GM19023 (cell line): ENCODE measurements around the gene CREB5.

Experiments
- ATAC-seq: cut with Tn5 transposase; IDR thresholded peaks from one replicate; pipeline ENCODE4 v1.9.1; 2021; ENCODE audit warnings: mild to moderate bottlenecking, moderate library complexity; ENCODE audit not compliant: unreplicated experiment

CREB5 gene

GRCh38 chr7:28700096-28700495, 287.8 kb downstream of the CREB5 start:
- no peak for ATAC-seq

DNA sequence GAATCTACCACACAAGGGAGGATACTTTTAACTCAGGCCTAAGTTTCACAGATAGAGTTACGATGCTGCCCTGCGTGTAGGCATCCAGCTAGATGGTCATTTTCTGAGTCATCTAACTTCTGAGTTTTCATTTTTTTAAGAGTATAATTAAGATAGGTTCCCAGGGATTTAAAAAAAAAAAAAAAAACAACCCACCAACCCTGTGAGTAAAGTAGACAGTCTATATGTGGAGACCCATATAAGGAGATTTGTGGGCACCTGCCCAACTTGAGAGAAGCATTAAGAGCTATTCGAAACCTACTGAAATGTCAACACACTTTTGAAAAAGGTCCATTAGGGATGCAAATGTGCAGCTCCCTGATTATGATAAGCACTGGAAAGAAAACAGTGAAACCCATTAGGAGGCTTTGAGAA, 288.5 kb downstream of the CREB5 start:
- no peak for ATAC-seq

DNA sequence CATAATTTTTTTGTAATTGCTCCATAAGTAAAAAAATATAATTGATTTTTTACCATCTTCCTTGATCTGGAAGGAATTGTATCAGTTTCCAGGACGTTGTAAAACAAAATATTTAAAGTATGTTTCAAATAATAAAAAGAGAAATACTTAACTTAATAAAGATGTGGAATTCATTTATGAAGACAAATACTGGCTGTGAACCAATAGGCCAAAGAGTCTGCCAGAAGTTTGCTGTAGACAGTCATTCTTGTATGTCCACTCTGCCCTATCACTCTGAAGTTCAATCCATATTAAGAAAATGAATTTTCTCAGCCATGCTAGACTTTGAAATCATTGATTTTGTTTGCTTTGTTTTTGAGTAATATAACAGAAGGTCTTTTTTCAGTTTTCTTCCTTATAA, 289.4 kb downstream of the CREB5 start:
- ATAC-seq, result no peak

DNA sequence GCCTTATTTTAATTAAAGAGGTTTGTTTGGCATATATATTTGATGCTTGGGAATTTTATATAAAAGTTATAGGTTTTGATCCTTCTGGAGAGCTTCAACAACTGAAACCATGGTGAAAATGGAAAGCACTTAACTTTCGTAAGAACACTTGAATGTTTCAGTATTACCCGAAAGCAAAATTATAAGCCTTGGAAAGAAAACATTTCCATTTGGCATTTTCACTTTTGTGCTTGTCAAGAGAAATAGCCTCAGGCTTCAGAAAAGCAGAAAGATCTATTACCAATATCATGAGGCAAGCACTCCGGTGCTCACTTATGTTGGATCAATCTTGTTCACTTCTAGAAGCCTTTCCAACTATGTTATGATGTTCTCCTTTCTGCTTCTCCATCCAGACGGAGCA, 289.9 kb downstream of the CREB5 start:
- ATAC-seq, result no peak

- no peak for ATAC-seq
These were observed 290.9 kb downstream of the CREB5 start for GRCh38 chr7:28703037-28703765.

DNA sequence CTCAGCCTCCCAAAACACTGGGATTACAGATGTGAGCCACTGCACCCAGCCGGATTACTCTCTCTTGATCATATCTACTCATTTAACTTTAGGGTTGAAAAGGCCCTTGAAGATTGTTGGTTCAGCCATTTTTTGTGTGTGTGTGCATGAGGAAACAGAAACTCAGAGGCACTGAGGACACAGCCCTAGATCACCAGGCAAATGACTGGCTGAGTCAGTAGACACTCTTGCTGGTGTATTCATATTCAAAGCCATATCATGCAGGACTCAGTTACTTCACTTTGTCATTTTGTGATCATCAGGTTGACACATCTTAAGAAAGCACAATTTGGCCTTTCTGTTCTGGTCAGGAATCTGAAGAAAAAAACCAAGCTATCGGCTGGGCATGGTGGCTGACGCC, 292.4 kb downstream of the CREB5 start:
- ATAC-seq, result no peak

DNA sequence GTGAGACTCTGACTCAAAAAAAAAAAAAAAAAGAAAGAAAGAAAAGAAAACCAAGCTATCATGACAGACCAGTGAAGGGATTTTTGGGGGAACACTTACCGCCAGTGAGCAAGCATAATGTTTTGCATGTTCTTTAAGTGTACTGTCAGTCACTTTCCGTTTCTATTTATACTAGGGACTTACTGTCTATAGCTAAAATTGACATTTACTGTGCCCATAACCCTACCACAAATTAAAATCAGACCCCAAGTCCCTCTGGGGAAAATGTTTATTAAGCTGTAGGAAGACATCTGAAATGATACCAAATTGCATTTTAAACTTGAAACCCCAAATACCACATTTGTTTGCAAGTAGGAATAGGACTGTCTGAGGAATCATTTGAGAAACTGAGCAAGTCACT, 293.0 kb downstream of the CREB5 start:
- peak; percentile 93 for ATAC-seq

DNA sequence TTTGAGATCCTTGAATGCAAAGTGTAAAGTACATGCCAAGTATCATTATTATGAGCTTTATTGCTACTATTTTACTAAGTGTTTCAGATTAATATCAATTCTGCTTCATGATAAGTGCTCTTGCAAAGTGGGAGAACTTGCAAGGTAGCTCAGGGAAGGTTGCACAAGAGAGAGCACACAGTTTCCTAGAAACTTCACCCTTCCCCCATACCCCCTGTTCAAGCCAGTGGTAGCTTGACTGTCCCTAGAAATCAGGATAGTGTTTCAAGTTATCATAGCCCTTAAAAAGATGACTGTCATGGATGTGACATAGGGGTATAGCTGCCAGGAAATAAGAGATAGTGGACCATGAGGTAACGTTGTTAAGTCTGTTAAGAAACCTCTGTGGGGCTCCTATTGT, 294.3 kb downstream of the CREB5 start:
- no peak for ATAC-seq

DNA sequence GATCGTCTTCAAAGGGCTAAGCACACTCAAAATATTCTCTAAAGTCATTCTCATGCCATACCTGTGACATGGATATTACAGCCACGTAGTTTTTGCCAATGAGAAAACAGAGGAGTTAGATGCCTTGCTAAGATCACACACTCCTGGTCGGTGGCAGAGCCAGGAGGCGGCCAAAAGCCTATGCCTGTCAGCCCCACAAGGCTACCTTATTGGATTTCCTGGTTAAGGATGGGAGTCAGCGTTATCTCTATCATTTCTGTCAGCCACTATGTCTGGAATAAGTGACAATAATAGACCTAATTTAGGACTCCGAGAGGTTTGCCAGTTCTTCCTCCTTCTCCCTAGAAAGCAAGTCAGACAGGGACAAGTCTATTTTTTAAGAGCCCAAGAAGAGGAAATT, 295.0 kb downstream of the CREB5 start:
- ATAC-seq, result no peak

GRCh38 chr7:28708033-28708951, 296.0 kb downstream of the CREB5 start:
- no peak for ATAC-seq

- ATAC-seq, result no peak
These were observed 297.4 kb downstream of the CREB5 start for GRCh38 chr7:28709748-28710147.

DNA sequence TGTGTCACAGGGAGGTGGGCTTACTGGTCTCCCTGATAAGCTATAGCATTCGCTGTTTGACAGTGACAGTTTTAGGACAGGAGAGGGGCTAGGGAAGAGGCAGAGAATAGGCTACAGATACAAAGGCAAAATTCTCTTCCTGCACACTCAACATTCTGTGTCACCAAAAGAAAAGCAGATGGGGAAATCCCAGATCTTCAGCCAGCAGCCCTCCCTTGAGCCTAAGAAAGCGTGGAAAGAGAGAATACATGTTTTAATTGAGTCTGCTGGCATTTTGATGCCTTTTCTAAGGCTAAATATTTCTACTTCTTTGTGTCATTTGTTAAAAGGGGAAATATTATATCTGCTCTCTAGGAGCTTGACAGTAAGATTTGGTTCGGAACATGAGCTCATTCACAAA, 298.8 kb downstream of the CREB5 start:
- ATAC-seq, result no peak

- no peak for ATAC-seq
These were observed 302.3 kb downstream of the CREB5 start for GRCh38 chr7:28714459-28715120.

DNA sequence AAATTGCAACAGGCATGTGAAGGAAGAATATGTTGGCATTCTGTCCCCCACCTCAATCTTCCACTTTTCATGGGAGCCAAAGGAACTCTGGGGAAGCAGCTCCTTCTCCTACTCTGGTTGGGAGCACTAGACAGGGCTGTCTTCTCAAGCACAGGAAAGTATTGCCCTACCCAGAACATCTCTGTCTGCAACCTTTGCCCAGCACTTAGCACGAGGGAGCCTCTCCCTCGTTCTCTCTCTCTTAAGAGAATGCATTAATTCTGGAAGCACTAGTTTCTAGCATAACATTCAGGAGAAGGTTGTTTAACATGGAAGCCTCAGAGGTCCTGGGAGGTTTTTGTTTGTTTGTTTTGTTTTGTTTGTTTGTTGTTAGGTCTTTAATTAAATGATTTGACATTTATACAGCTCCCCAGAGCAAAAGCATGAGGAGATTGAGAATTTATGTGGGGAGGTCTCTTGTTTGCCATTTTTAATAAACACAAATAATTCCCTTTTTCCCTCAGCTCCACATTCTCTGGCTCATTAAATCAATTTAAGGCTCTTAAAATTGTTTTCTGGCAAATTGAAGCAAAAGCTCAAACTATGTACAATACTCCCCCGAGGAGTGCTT, 305.2 kb downstream of the CREB5 start:
- ATAC-seq, result no peak

- no peak for ATAC-seq
These were observed 305.8 kb downstream of the CREB5 start for GRCh38 chr7:28718055-28718481.

DNA sequence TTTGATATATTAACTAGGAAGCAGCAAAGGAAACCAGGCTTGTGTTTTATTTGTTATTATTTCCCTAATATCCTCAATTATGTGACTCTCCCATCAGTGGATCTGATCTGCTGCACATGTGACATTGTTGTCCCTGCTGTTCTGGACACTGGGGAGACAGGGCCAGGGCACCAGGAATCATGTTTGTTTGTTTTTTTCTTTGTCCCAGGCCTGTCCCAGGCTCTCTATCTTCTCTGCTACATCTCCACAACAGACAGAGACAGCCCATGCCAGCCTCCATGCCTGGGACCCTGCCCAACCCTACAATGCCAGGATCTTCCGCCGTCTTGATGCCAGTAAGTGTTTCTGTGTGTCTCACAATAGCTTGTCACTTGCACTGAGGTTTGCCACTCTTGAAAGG, 306.2 kb downstream of the CREB5 start:
- no peak for ATAC-seq

DNA sequence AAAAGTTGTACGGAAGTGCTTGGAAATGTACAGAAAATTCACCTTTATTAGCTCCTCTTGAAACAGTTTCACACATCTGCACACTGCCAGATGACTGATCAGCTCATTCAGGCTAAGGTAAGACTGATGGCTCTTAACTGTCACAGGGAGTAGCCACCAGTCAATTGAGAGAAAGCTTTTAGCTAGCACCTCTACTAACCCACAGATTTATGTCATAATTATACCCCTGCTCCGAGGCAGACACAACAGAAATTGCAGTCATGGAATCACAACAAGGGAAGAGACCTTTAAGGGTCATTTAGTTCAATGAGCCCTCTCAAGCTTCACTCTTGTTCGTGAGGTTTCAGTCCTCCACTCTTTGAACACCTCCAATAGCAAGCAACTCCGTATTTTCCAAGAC, 310.4 kb downstream of the CREB5 start:
- no peak for ATAC-seq

DNA sequence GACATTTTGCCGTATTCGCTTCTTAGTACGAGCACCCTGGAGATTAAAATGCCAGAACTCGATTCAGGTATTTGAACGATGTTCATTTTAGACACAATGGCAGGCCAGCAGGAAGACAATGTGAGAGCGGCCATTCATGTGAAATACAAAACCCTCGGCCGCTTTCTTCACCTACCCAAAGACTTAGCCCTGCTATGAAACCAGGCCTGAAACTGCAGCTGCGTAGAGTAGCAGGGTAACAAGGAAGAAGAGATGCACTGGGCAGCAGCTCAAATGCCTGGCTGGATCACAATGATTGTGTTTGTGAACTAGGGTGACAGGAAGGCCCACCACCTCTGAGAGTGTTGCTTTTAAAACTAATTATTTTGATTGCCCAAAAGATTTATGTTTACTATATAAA, 311.0 kb downstream of the CREB5 start:
- no peak for ATAC-seq

DNA sequence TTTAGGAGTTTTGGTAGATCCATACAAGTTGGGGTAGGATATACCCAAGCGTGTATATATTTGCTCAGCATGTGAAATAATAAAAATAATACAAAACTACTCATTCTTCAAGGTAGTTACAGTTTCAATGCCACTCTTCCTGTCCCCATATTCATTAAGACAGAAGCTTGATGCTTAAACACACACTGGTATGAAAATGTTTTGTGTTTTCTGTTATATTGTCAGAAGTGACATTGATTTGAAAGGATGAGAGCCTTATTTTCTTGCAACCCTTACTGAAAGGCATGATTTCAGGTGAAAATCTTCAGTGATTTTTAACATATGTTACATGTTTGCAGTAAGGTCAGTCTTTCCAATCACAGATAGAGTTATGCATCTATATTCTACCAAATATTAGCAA, 312.2 kb downstream of the CREB5 start:
- ATAC-seq, result no peak

- ATAC-seq, result no peak
These were observed 312.8 kb downstream of the CREB5 start for GRCh38 chr7:28725045-28725642.

GRCh38 chr7:28725911-28726310, 313.6 kb downstream of the CREB5 start:
- no peak for ATAC-seq
